Suprapubic skin (tissue), 4 donors: ENCODE measurements around the gene BIRC6. TPM values are rescaled to one million over a fixed set of nuclear protein-coding genes. Genes with fewer than 3 reads are reported as not detected.
A peak's percentile ranks its signal among the peaks of the same experiment; 100 is the strongest.
"Not testable (repeated sequence)": the region's sequence is repeated elsewhere in the genome, so short reads cannot be mapped to it uniquely, and the experiment has no call there.

Experiments used
- DNase-seq, 2 donors: peaks; one replicate each; pipeline ENCODE4 v3.0.0-alpha.2; 2019; ENCODE audit warnings: low spot score in 2 of 2
- H3K27ac ChIP-seq: fragments of 200-600 bp; sonication (generic); one replicate; pipeline ENCODE4 v1.5.1; 2019
- H3K27me3 ChIP-seq: fragments of 200-600 bp; sonication (generic); one replicate; pipeline ENCODE4 v1.5.1; 2019
- H3K36me3 ChIP-seq: fragments of 200-600 bp; sonication (generic); one replicate; pipeline ENCODE4 v1.5.1; 2019
- H3K4me1 ChIP-seq: fragments of 200-600 bp; sonication (generic); one replicate; pipeline ENCODE4 v1.5.1; 2019
- H3K4me3 ChIP-seq: fragments of 200-600 bp; sonication (generic); one replicate; pipeline ENCODE4 v1.5.1; 2019; ENCODE audit warnings: mild to moderate bottlenecking
- H3K9me3 ChIP-seq: fragments of 200-600 bp; sonication (generic); one replicate; pipeline ENCODE4 v1.5.1; 2019
- EP300 ChIP-seq: sonication (generic); formaldehyde crosslinking; IDR thresholded peaks from one replicate; pipeline ENCODE4 v1.6.1; 2017; ENCODE audit warnings: antibody characterized with exemption
- POLR2A ChIP-seq, 2 donors: fragments of 450-650 bp; IDR thresholded peaks; one replicate each; pipeline ENCODE4 v1.6.1; 2017; ENCODE audit warnings: antibody characterized with exemption in 2 of 2, mild to moderate bottlenecking in 2 of 2, moderate library complexity in 2 of 2
- POLR2AphosphoS5 ChIP-seq, 3 donors: sonication (generic); formaldehyde crosslinking; IDR thresholded peaks; one replicate each; pipeline ENCODE4 v1.6.1; 2017; ENCODE audit warnings: antibody characterized with exemption in 3 of 3
- WGBS: methylation state at CpG from one replicate; pipeline ENCODE4 v1.1.5; 2018; 5-methylcytosine and 5-hydroxymethylcytosine counted together
- total RNA-seq, 4 donors: library from RNA; depleted of rRNA; stranded (reverse); fragments of >200 nt; gene quantifications; one replicate each; pipeline ENCODE4 v1.1.0, GENCODE V29; 2016
- TF ChIP-seq, protein P1 (sequence below), 2 donors: fragments of 200-600 bp in 1 of 2; fragments of 450-650 bp in 1 of 2; sonication (generic) in 1 of 2; IDR thresholded peaks; one replicate each; pipeline ENCODE4 v1.5.1; 2016 to 2019; ENCODE audit warnings: antibody characterized with exemption in 2 of 2, mild to moderate bottlenecking in 1 of 2, moderate library complexity in 1 of 2

BIRC6 gene
- total RNA-seq, 4 donors from 2014 or later = 101 to 319 (median 109) TPM

DNA sequence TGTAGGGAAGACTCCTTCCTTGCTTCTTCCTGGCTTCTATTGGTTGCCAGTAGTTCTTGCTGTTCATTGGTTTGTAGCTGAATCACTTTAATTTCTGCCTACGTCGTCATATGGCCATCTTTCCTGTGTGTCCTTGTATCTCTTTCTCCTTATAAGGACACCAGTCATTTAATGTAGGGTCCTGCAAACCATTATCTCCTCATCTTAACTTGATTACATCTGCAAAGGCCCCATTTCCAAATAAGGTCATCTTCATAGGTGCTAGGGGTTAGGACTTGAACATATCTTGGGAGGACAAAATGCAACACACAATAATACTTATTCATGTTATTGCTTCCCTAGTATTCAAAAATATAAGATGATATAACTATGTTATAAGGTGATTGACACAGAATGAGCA lies 175.5 kb downstream of the BIRC6 start:
- H3K27ac ChIP-seq = no peak overlapping the region
- no peaks in the 10 kb centered on the region for H3K27me3 ChIP-seq
- H3K4me1 ChIP-seq = no peaks in the 10 kb centered on the region
- no peak for TF ChIP-seq POLR2A (IDR thresholded peaks at IDR 0.05)
- no peak for TF ChIP-seq POLR2AphosphoS5 (IDR thresholded peaks at IDR 0.05)
- TF ChIP-seq, protein P1, sequence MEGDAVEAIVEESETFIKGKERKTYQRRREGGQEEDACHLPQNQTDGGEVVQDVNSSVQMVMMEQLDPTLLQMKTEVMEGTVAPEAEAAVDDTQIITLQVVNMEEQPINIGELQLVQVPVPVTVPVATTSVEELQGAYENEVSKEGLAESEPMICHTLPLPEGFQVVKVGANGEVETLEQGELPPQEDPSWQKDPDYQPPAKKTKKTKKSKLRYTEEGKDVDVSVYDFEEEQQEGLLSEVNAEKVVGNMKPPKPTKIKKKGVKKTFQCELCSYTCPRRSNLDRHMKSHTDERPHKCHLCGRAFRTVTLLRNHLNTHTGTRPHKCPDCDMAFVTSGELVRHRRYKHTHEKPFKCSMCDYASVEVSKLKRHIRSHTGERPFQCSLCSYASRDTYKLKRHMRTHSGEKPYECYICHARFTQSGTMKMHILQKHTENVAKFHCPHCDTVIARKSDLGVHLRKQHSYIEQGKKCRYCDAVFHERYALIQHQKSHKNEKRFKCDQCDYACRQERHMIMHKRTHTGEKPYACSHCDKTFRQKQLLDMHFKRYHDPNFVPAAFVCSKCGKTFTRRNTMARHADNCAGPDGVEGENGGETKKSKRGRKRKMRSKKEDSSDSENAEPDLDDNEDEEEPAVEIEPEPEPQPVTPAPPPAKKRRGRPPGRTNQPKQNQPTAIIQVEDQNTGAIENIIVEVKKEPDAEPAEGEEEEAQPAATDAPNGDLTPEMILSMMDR (IDR thresholded peaks at IDR 0.05) = no peak
- no peak for TF ChIP-seq EP300
- 92% methylated on average over 2 of the region's 2 CpGs for WGBS
- DNase-seq = no peak
- H3K9me3 ChIP-seq = no peaks in the 10 kb centered on the region
- no peak overlapping the region for H3K4me3 ChIP-seq
- peaks cover 58% of the 10 kb centered on the region for H3K36me3 ChIP-seq

DNA sequence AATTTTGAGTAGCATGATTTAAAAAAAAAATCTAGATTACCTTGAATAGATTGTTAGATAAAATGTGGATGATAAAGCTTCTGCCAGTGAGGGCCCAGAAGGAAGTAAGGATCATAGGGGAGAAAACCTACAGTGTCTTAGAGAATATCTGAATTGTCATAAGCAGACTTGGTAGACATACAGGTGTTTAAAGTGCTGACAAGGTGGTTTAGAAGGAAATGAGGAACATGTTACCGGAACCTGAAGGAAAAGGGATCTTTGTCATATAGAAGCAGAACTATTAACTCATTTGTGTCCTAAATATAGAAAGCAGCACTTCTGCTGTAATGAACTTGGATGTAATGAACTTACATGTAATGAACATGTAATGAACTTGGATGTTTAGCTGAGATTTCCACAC lies 176.1 kb downstream of the BIRC6 start:
- H3K27ac ChIP-seq = no peak overlapping the region
- WGBS = 76% methylated on average over 1 of the region's 1 CpG
- H3K36me3 ChIP-seq = peaks cover 54% of the 10 kb centered on the region
- H3K9me3 ChIP-seq = no peaks in the 10 kb centered on the region
- no peaks in the 10 kb centered on the region for H3K4me1 ChIP-seq
- no peak overlapping the region for H3K4me3 ChIP-seq
- no peak for DNase-seq
- TF ChIP-seq EP300 (no peak), POLR2A (IDR thresholded peaks at IDR 0.05) (no peak), POLR2AphosphoS5 (IDR thresholded peaks at IDR 0.05) (no peak)
- TF ChIP-seq, protein P1 (IDR thresholded peaks at IDR 0.05) = no peak
- no peaks in the 10 kb centered on the region for H3K27me3 ChIP-seq

DNA sequence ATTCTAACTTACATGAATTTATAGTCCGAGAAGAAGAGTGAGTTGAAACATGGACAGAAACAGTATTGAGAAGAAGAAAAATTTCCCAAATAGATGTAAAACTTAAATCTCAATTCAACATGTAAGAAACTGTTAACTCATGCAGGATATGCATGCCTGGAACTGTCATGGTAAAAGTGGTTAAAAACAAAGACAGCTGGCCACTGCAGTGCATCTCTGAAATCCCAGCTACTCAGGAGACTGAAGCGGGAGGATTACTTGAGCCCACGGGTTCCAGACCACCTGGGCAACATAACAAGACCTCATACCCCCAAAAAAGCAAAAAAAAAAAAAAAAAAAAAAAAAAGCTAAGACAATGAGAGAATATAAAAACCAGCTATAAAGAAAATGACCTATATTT lies 178.0 kb downstream of the BIRC6 start:
- no peaks in the 10 kb centered on the region for H3K4me1 ChIP-seq
- DNase-seq = no peak
- no peaks in the 10 kb centered on the region for H3K27me3 ChIP-seq
- 92% methylated on average over 3 of the region's 3 CpGs for WGBS
- H3K9me3 ChIP-seq = no peaks in the 10 kb centered on the region
- no peak overlapping the region for H3K4me3 ChIP-seq
- TF ChIP-seq EP300 (no peak), POLR2A (IDR thresholded peaks at IDR 0.05) (no peak), POLR2AphosphoS5 (IDR thresholded peaks at IDR 0.05) (no peak)
- TF ChIP-seq, protein P1 (IDR thresholded peaks at IDR 0.05) = no peak
- H3K27ac ChIP-seq = no peak overlapping the region
- peaks cover 41% of the 10 kb centered on the region for H3K36me3 ChIP-seq

DNA sequence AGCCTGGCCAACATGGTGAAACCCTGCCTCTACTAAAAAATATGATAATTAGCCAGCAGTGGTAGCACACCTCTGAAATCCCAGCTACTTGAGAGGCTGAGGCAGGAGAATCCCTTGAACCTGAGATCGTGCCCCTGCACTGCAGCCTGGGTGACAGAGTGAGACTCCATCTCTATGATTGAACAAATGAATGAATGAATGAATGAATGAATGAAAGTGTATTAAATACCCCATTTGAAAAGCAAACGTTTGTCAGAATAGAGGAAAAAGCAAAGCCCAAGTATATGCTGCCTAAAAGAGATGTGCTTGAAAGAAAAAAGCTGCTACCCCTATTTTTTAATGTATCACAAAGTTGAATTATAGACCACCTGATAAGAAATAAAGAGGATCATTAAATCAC lies 181.9 kb downstream of the BIRC6 start:
- Histone ChIP-seq H3K9me3 (no peaks in the 10 kb centered on the region), H3K4me1 (no peaks in the 10 kb centered on the region), H3K36me3 (peaks cover 20% of the 10 kb centered on the region), H3K27me3 (no peaks in the 10 kb centered on the region), H3K27ac (no peak overlapping the region), H3K4me3 (no peak overlapping the region)
- 92% methylated on average over 2 of the region's 2 CpGs for WGBS
- TF ChIP-seq, protein P1 (IDR thresholded peaks at IDR 0.05) = no peak
- TF ChIP-seq POLR2A (IDR thresholded peaks at IDR 0.05) (no peak), EP300 (no peak), POLR2AphosphoS5 (IDR thresholded peaks at IDR 0.05) (no peak)
- no peak for DNase-seq

DNA sequence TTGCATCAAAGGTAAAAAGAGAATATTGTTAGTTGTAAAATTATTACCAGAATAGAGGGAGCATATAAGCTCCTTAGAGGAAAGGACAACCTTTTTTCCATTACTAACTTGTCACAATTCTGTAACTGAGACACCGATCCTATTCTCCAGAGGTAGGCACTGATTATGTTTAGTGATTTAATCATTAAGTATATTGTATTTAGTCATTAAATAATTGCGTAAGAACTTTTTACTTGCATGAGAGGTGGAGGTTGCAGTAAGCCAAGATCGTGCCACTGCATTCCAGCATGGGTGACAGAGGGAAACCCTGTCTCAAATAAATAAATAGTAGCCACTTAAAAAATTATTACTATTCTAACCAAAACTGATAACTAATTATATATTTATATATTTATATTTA lies 195.7 kb downstream of the BIRC6 start:
- H3K27ac ChIP-seq, DNase-seq, H3K9me3 ChIP-seq, H3K27me3 ChIP-seq, H3K4me3 ChIP-seq, H3K4me1 ChIP-seq: not testable (repeated sequence)
- H3K36me3 ChIP-seq = peaks cover 11% of the 10 kb centered on the region
- WGBS = 77% methylated on average over 3 of the region's 3 CpGs

DNA sequence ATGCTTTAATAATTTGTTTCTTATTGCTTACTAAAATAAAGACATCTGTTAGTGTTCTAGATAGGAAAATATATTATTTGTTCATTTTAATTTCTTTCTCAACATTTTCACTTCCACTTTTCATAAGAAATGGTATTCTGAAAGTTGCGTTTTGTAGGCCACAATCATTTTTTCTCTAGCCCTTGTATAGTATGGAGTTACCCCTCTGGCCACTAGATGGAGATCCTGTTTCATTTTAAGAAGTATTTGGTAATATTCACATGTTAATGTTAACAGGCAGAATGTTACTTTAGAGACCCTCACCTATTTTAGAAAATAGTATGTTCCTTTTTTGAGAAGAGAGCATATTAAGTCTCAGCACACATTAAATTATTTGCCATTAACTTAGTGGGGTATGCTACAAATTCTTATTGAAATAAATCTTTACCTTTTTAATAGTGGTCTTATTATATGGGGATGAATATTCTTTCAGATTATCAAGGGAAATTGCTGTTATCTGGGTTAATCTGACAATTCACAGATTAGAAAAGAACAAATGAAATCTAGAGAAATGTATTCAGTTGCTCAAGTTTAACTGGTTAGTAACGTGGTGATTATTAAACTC lies 197.1 kb downstream of the BIRC6 start:
- H3K27ac ChIP-seq = no peak overlapping the region
- no peak for DNase-seq
- TF ChIP-seq EP300 (no peak), POLR2A (IDR thresholded peaks at IDR 0.05) (no peak)
- TF ChIP-seq, protein P1 (IDR thresholded peaks at IDR 0.05) = peak; percentile 38 to 50
- H3K4me3 ChIP-seq = no peak overlapping the region
- 67% methylated on average over 2 of the region's 2 CpGs for WGBS
- no peaks in the 10 kb centered on the region for H3K27me3 ChIP-seq
- no peaks in the 10 kb centered on the region for H3K9me3 ChIP-seq
- peaks cover 6% of the 10 kb centered on the region for H3K36me3 ChIP-seq
- no peaks in the 10 kb centered on the region for H3K4me1 ChIP-seq
